Measurements from ENCODE around the gene KBTBD6. TPM values are rescaled to one million over a fixed set of nuclear protein-coding genes. Genes with fewer than 3 reads are reported as not detected.

Gene KBTBD6
- polyA plus RNA-seq, 1 of the 3 experiments (the other 2 are of a cell fraction): 1.9 TPM

- H3F3A ChIP-seq (replicated peaks; ENCODE audit: insufficient read depth): no peaks in the 10 kb centered on the region
- no peak overlapping the region for H3K4me2 ChIP-seq
- H3K27ac ChIP-seq (ENCODE audit: low read depth in 2 of 2, low read length in 1 of 2): no peak overlapping the region
- no peak overlapping the region for H3K4me3 ChIP-seq (ENCODE audit: low read depth in 2 of 2, low read length in 1 of 2)
- H3K79me2 ChIP-seq (ENCODE audit: insufficient read depth): no peaks in the 10 kb centered on the region
- no peaks in the 10 kb centered on the region for H4K20me1 ChIP-seq (ENCODE audit: insufficient read depth)
- H3K27me3 ChIP-seq (ENCODE audit: insufficient read depth): no peaks in the 10 kb centered on the region
- H3K9me3 ChIP-seq: no peaks in the 10 kb centered on the region
- no peak for DNase-seq
- no peak overlapping the region for H3K9ac ChIP-seq
- TF ChIP-seq MEF2A (IDR thresholded peaks at IDR 0.05; ENCODE audit: borderline replicate concordance, low read depth) (no peak), EZH2phosphoT487 (IDR thresholded peaks at IDR 0.05; ENCODE audit: borderline replicate concordance, low read depth) (no peak), TCF12 (IDR thresholded peaks at IDR 0.05) (no peak), IRF3 (IDR thresholded peaks at IDR 0.05; ENCODE audit: low read depth, low read length) (no peak), ZBTB33 (IDR thresholded peaks at IDR 0.05; ENCODE audit: borderline replicate concordance, low read depth) (no peak), EP300 (IDR thresholded peaks at IDR 0.05; ENCODE audit: borderline replicate concordance in 1 of 2, low read depth in 1 of 2, low read length in 1 of 2) (no peak), NRF1 (IDR thresholded peaks at IDR 0.05; ENCODE audit: low read depth, low read length) (no peak), RCOR1 (IDR thresholded peaks at IDR 0.05; ENCODE audit: low read length) (no peak), FOSL2 (IDR thresholded peaks at IDR 0.05; ENCODE audit: borderline replicate concordance, low read depth) (no peak), REST (IDR thresholded peaks at IDR 0.05; ENCODE audit: low read depth, low read length) (no peak), FOXM1 (IDR thresholded peaks at IDR 0.05; ENCODE audit: low read depth) (no peak), MAX (IDR thresholded peaks at IDR 0.05; ENCODE audit: low read depth) (no peak), CTCF (IDR thresholded peaks at IDR 0.05) (no peak), ELF1 (IDR thresholded peaks at IDR 0.05) (no peak), TAF1 (IDR thresholded peaks at IDR 0.05; ENCODE audit: borderline replicate concordance, low read depth, low read length) (no peak), USF1 (IDR thresholded peaks at IDR 0.05; ENCODE audit: borderline replicate concordance, low read depth) (no peak), POLR2AphosphoS5 (IDR thresholded peaks at IDR 0.05; ENCODE audit: low read depth, low read length) (no peak), YY1 (IDR thresholded peaks at IDR 0.05; ENCODE audit: low read depth) (no peak), CHD2 (IDR thresholded peaks at IDR 0.05; ENCODE audit: low read length, partially characterized antibody) (no peak), NFIC (IDR thresholded peaks at IDR 0.05; ENCODE audit: borderline replicate concordance) (no peak)
- ChIA-PET CTCF (no interaction called here), POLR2A (interaction anchor here (0.7 kb wide), 1 partner anchor 1172 kb away, joined by 3 read pairs; the partner anchor contains the start of gene AKAP11)
- no peaks in the 10 kb centered on the region for H3K9me2 ChIP-seq
- no peak overlapping the region for H2AFZ ChIP-seq (ENCODE audit: low read depth)
- H3K4me1 ChIP-seq (ENCODE audit: control insufficient read depth in 1 of 2, insufficient read depth in 2 of 2, low read depth in 1 of 2, low read length in 1 of 2): no peaks in the 10 kb centered on the region
- no peaks in the 10 kb centered on the region for H3K36me3 ChIP-seq (replicated peaks in 1 of 2; ENCODE audit: control insufficient read depth in 1 of 2, insufficient read depth in 2 of 2, low read length in 1 of 2)
These were observed 32.6 kb downstream of the KBTBD6 start for GRCh38 chr13:41099986-41100385.
